A172 (cell line): ENCODE data around the gene PPIB. TPM values are rescaled to one million over a fixed set of nuclear protein-coding genes. Genes with fewer than 3 reads are reported as not detected.
"Not testable (repeated sequence)": the region's sequence is repeated elsewhere in the genome, so short reads cannot be mapped to it uniquely, and the experiment has no call there.

ENCODE experiments used
- DNase-seq: peaks from one replicate; pipeline ENCODE4 v3.0.0-alpha.2; 2015; ENCODE audit warnings: low spot score
- total RNA-seq: library from RNA; depleted of rRNA; stranded (reverse); fragments of >200 nt; shearing (Covaris generic); gene quantifications from 2 replicates; pipeline ENCODE4 v1.2.3, GENCODE V29; 2014; rRNA removed

PPIB gene
- total RNA-seq, 1 experiment from 2014 or later: 593 TPM

- not testable (repeated sequence) for DNase-seq
Measured at GRCh38 chr15:64110108-64110701, 52.6 kb downstream of the PPIB start.

- no peak for DNase-seq
Measured at GRCh38 chr15:64107337-64107736, 55.5 kb downstream of the PPIB start.

Other genes starting within 250 kb of the PPIB start
- 1.5 and 3.2 TPM in 2 replicates for gene DAPK2, start 116.5 kb downstream of the PPIB start, total RNA-seq
- 179 and 181 TPM in 2 replicates for gene CIAO2A, start 69.2 kb downstream of the PPIB start, total RNA-seq
- gene SNX1, start 67.0 kb downstream of the PPIB start, total RNA-seq: 30.7 TPM in 2 replicates
- gene SNX22, start 11.3 kb downstream of the PPIB start, total RNA-seq: 0.78 and 1.3 TPM in 2 replicates
- 15.0 and 16.0 TPM in 2 replicates for gene CSNK1G1, start 193.2 kb upstream of the PPIB start, total RNA-seq
- gene PCLAF, start 218.4 kb upstream of the PPIB start, total RNA-seq: 173 and 180 TPM in 2 replicates
- gene TRIP4, start 224.8 kb upstream of the PPIB start, total RNA-seq: 10.3 and 18.3 TPM in 2 replicates